ENCODE data around the gene EVL.
A peak's percentile ranks its signal among the peaks of the same experiment; 100 is the strongest.
"Not testable (repeated sequence)": the region's sequence is repeated elsewhere in the genome, so short reads cannot be mapped to it uniquely, and the experiment has no call there.

The EVL gene

DNA sequence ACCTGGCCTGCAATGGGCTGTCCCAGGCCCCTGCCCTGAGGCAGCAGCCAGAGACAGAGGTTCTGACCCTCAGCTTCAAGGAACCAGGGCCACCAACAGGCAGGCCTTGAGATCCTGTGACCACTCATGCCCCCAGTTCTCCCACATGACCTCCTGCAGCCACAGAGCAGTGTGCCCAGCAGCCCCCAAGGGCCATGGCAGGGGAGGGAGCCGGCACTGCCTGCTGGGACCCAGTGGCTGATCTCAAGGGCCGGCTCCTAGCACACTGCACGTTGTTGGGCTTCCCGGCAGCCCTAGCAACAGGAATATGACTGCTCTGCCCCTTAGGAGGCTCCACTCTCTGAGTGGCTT lies 79.4 kb downstream of the EVL start:
- DNase-seq (ENCODE audit: extremely low read depth in 1 of 2, low read depth in 1 of 2): no peak

DNA sequence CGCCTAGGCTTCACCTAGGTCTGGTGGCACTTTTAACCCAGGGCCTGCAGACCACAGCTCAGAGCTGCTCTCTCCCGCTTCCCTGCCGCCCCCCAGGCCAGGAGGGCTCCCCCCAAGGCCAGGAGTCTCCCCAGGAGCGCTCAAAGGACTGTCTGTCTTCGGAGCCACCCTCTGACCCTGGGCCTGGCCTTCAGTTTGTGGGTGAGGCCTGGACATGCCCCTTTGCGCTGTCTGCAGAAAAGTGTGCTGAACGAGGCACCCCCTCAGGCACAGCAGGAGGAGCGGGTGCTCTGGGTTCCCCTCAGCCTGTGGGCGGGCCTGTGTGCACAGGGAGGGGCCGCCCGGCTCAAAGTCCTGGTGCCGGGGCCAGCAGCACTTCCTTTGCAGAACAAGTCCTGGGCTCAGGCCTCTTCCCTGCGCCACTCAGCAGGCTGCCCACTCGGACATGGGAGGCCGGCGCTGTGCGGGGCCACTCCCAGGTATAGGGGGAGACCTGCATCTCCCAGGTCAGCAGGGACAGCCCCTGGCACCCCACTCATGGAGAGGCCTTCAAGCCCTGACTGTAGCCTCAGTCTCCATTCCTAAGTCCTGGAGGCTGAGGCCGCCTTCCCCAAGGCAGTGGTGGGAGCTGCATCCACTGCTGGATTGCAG lies 79.9 kb downstream of the EVL start:
- DNase-seq (ENCODE audit: extremely low read depth in 1 of 2, low read depth in 1 of 2): no peak

DNA sequence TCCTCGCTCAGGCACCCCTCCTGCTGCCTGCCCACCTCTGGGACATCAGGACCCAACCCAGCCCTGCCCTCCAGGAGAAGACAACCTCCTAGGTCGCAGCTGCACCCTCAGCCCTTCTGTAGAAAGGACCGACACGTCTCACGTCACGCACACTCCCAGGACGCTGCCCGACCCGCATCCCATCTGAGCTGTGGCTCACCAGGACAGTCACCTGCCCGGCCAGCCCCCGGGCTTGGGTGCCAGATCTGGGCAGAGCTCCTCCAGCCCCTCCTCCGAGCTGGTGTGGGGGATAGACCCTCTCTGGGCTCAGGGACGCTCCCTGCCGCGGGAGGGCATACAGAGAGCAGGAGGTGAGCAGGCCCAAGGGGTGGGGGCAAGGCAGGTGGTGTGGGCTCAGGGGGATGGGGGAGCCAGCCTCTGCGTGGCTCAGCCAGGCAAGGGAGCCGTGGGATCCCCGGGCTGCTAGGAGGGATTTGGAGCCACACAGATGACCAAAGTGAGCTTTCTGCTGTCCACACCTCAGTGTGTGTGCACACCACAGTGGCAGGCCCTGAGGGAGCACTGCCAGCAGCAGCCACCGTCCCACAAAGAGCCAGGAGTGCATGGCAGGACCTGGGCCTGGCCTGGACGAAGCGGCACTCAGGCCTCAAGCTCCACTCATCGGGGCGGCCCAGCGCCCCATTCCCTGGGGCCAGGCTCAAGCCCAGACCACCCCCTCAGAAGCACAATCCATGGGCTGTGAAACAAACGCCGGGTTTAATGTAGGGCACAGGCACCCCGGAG lies 80.7 kb downstream of the EVL start:
- DNase-seq (ENCODE audit: extremely low read depth in 1 of 2, low read depth in 1 of 2): no peak

DNA sequence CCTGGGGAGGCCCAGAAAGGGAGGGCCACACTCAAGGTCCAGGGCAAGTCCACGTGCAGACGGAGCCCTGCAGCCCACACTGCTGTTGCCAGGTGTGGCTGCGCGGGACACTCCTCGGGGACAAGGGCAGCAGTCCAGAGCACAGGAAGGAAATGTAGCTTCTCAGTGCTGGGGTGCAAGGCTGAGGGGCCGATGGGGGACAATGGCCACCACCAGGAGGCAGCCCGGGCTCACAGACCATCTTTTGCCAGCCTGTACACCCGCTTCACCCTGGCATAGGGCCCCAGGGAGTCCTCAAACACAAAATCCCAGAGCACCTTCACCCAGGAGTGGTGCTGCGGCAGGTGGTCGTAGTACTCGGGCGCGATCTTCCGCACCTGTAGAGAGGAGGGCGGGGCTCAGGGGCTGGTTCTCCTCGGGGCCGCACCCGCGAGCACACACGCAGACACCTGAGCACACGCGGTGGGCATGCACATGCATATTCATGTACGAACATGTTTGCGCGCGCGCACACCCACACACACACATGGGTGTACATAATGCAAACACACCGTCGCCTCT lies 81.4 kb downstream of the EVL start:
- no peak for DNase-seq (ENCODE audit: extremely low read depth in 1 of 2, low read depth in 1 of 2)

DNA sequence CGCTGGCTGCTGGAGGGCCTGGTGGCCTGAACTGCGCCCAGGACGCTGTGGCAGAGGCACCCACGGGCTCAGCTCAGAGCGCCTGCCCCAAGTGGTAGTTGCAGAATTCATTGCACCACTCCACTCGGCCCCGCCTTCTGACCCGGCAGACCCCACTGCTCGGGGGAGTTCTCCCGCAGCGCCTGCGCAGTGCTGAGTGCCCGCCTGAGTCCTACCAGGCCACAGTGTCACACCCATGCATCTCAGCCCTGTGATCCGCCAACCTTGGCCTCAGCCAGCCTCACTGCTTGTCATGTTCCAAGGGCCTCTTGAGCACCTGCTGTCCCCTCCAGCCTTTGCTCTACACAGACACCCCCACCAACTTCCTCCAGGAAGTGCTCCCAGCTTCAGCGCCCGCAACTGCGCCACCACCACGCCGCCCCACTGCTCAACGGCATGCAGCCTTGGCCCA lies 82.0 kb downstream of the EVL start:
- DNase-seq (ENCODE audit: extremely low read depth in 1 of 2, low read depth in 1 of 2): peak; percentile 29 to 63

DNA sequence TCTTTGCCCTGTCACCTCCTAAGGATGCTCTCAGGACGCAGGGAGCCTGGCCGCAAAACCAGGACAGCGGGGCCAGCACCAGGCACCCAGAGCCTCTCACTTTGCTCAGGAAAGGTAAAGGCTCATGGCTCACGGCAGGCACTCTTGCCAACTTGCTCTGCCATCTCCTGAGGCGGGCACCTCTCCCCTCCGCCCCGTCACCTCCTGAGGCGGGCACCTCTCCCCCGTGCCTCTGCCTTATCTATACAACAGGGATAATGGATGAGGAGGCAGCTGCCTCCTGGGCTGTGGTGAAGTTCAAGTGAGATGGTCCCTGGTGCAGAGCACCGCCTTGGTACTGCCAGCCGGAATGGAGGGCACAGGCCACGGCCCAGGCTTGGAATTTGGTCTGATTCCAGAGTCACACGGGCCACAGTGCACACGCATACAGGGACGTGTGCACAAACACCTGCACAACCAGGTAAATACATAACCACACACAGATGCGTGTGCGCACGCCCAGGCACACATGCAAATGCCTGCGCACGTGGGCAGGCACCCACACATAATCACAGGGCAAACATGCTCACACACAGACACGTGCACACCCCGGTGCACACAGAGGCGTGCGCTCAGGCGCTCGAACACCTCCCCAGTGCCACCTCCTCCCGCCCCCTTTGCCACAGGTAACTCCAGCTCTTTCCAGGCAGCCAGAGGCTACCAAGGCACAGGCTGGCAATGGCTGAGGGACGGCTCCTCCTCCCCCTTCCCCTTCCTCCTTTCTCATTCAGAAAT lies 82.7 kb downstream of the EVL start:
- DNase-seq (ENCODE audit: extremely low read depth in 1 of 2, low read depth in 1 of 2): no peak

DNA sequence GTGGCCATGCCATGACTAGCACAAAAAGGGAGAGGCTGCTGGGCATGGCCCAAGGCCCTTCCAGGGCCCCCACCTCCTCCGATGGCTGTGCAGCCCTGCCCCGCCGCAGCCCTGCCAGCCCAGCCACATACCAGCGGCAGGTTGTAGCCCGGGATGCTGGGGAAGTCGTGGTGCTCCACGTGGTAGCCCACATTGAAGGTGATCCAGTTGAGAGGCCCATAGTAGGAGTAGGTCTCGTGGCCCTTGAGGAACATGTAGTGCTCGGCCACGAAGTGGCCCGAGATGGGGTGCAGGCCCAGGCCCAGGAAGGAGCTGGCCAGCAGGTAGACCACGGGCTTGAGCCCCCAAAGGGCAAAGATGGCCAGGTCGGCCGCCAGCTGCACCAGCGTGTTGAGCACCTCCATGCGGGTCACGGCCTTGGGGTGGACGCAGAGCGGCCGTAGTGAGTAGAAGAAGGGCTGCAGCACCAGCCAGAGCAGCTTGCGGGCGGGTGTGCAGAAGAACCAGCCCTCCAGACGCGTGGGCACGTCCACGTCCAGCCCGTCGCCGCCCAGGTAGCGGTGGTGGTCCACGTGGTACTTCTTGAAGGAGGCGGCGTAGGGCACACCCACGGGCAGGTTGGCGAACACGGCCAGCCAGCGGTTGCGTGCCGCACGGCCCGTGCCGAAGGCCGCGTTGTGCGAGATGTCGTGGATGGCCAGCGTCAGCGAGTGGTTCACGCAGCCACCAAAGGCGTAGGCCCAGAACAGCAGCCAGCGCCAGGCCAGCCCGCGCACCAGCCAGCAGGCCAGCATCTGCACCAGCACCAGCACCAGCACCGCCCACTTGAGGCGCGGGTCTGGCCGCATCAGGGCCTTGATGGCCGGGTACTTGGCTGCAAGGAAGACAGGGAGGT lies 83.9 kb downstream of the EVL start:
- no peak for DNase-seq (ENCODE audit: extremely low read depth in 1 of 2, low read depth in 1 of 2)

DNA sequence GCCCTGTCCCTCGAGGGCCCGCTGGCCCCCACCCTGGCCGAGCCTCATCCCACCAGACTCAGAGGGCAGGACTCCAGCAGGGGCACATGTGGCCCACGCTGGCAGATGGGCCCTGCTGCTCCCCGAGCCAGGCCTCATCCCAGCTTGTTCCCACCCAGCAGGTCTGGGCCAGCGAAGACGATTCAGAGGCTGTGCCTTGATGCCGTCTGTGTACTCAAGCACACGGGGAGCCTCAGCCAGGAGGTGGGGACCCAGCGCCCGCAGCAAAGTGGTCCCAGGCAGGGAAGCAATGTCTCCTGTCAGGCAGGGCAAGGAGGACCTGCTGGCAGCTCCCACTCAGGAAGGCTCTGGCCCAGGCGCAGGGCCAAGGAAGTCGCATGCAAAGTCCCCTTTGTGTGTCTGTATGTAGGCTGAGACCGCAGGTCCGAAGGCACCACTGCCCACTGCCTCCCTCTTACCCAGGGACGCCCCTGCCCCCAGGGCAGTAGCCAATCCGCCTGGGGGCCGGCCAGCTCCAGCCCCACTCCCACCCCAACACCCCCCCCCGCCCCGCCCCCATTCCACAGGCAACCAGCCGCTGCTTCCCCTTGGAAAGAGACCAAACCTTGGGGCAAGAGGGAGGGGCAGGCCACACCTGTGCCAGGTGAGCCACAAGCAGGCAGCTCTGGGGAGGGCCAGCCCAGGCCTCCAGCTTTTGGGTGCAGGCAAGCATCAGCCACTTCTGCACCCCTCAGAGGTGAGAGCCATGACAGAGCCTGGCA lies 84.8 kb downstream of the EVL start:
- DNase-seq (ENCODE audit: extremely low read depth in 1 of 2, low read depth in 1 of 2): no peak

DNA sequence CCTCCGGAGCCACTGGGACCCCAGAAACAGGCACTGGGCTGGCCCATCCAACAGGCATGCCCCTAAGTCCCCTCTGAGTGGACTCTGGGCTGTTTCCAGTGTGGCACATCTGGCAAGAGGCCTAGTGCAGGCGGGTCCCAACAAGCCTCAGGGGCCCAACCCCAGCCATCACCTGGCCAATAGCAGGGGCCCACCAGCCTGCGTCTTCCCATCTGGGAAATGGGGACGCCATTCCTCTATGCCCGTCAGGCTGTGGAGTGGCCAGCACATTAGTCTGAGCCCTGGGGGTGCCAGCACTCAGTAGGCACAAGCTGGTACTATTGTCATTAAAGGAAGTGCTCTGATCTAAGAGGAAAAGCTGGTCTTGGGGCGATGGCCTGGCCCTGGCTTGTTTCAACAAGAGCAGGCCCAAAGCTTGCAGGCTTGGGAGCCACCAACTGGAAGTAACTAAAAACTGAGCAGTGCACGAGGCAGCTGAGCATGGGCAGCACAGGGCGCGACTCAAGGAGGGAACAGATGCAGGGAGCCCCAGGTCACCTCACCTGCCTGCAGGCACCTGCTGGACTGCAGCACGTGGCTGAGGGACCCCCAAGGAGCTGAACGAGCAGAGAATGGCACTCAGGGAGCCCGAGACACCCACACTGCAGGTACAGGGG lies 85.8 kb downstream of the EVL start:
- DNase-seq (ENCODE audit: extremely low read depth in 1 of 2, low read depth in 1 of 2): no peak

DNA sequence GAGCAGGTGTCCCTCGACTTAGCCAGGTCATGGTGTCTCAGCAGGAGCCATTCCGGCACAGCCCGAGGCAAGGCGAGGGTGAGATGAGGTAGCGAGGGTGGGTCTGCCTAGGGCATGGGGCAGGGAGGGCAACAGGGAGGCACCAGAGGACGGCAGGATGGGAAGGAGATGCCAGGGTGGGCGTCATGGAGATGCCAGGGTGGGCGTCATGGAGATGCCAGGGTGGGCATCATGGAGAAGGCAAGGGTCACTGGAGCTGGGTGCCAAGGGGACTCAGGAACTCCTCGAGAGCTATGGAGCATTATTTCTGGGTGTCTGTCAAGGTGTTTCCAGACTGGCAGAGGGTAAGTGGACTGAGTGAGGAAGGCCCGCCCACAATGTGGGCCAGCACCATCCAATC lies 86.9 kb downstream of the EVL start:
- no peak for DNase-seq (ENCODE audit: extremely low read depth in 1 of 2, low read depth in 1 of 2)

DNA sequence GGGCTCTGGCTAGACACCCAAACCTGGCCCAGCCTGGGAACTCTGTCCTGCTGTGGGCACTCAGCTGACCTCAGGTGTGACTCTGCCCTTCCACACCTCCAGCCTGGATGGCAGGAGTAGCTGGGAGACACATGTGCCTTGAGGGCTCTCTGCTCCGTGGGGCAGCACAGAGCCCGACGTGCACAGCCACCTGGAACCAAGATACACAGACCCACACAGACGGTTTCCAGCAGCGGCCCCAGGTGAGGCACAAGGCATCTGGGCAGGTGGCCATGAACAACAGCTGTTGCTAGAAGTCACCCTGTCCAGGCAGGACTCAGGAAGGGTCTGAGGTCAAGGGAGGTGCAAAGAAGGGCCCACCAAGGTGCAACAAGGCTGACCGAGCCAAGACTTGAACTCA lies 88.3 kb downstream of the EVL start:
- DNase-seq (ENCODE audit: extremely low read depth in 1 of 2, low read depth in 1 of 2): no peak

DNA sequence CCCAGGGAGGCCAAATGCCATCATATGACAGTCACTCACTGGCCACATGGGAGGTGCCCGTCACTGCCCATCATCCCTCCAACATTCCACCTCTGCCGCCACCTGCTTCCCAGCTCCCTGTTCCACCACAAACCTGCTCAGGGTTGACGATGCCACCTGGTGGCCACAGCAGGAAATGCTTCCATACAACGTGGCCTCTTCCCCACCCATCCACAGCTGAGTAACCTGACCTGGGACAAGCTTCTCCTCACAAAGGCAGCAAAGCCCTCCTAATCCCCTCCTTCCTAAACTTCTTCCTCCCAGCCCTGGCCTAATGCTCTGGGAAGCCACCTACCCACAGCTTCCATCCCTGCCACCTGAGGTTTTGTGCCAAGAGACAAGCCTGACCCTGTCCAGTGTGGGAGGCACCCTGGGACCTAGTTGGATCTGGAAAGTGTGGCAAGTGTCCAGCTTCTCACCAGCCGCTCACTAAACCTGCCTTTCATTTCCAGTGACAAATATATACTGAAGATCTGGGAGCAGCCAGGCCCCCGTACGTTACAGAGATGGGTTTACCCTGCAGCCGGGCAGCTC lies 89.9 kb downstream of the EVL start:
- DNase-seq (ENCODE audit: extremely low read depth in 1 of 2, low read depth in 1 of 2): no peak

DNA sequence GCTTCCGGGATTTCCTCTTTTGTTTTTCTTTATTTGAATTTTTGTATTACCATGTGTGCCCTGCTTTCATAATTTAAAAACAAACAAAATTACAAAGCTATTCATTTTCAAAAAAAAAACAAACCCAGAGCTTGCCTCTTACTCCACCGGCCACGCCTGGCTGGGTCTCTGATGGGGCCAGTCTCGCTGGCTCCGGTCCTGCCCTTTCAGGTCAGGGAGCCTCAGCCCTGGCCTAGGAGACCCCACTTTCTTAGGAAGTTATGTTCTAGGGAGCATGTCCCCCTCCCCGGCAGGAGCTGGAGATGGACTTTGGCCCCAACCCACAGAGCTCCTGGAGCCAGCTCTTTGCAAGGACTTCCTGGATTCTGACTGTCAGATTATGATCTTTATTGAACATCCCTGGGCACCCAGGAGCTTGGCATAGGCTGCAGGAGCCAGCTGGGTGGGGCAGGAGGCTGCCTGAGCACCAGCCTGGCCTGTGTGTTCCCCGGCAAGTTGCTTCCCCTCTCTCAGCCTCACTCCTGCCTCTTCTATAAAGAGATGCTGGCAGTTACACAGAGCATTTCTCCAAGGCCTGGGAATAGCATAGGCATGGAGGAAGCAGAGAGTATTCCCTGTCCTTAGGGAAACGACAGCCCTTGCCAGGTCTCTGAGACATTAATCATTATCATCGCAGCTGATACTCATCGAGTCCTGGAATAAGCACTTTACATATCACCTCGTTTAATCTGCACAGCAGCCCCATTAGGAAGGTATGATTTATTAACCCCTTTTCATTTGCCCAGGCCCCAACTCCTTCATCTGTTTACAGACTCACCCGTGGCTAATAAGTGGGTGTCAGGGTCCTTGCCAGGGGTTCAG lies 90.8 kb downstream of the EVL start:
- DNase-seq (ENCODE audit: extremely low read depth in 1 of 2, low read depth in 1 of 2): no peak

DNA sequence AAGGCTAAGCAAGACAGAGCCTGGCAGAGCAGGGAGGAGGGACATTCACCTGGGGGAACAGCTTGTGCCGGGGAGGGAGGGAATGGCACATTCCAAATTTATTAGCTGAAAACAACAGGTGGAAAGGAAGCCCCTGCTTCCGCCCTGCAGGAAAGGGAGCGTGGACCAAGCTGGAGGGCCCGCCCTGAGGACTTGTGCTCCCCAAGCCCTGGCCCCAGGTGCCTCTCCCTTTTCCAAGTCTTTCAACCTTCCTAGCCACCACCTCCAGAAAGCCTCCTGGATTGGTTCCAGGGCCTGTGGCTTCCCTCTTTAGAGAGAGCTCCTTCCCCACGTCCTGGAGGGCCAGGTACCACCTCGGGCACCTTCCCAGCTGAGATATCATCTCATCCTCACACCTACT lies 91.6 kb downstream of the EVL start:
- DNase-seq (ENCODE audit: extremely low read depth in 1 of 2, low read depth in 1 of 2): no peak

DNA sequence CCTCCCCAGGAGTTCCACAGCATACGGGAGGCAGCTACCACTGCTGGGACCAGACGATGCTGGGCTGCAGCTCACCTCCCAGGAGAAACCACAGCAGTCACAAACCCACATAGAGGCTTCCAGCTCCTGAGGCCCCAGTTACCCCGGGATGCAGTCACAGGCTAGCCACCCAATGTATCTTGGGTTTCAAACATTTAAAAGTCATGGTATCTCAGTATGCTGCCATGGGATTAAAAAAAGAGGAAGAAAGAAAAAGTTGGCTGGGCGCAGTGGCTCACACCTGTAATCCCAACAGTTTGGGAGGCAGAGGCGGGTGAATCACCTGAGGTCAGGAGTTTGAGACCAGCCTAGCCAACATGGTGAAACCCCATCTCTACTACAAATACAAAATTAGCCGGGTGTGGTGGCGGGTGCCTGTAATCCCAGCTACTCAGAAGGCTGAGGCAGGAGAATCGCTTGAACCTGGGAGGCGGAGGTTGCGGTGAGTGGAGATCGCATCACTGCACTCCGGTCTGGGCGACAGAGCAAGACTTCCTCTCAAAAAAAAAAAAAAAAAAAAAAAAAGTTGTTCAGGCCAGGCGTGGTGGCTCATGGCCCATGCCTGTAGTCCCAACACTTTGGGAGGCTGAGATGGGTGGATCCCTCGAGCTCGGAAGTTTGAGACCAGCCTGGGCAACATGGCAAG lies 92.5 kb downstream of the EVL start:
- DNase-seq (ENCODE audit: extremely low read depth in 1 of 2, low read depth in 1 of 2): not testable (repeated sequence)

DNA sequence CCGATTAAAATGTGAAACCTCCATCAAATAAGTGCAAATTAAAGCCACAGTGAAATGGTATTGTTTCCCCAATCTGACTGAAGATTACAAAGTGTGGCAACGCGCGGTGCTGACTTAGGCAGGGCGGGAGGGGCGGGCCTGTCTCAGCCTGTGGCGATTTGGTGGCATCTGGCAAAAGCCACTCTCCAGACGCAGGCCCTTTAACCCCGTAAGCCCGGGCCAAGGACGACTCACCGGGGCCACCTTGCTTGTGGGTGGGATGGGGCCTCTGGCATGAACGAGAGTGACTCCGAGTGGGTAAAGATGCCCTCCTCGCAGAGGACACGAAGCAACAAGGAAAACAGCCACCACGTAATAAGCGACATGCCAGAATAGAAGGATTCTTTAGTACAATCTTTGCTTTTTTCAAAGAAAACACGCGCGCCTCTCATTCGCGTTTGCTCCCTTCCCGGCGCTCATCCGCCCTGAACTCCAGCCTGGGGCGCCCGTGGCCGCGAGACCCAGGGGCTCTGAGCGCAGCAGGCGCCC lies 93.4 kb downstream of the EVL start:
- no peak for DNase-seq (ENCODE audit: extremely low read depth in 1 of 2, low read depth in 1 of 2)
